Measurements from ENCODE around the gene DOK3.

GRCh38 chr5:177509381-177509951, at the start of gene DOK3:
- TF ChIP-seq EZH2 (IDR thresholded peaks at IDR 0.05; ENCODE audit: borderline replicate concordance, control insufficient read depth, low read depth, low read length), result no peak
- no peak for TF ChIP-seq POLR2A (IDR thresholded peaks at IDR 0.05; ENCODE audit: low read depth, low read length)
- TF ChIP-seq YY1 (IDR thresholded peaks at IDR 0.05; ENCODE audit: low read depth, low read length), result no peak
- no peak; the same call in 1 of the 2 replicates for TF ChIP-seq SIN3A (IDR thresholded peaks at IDR 0.05; ENCODE audit: low read depth, low read length)
- TF ChIP-seq ATF2 (IDR thresholded peaks at IDR 0.05; ENCODE audit: low read length), result no peak
- TF ChIP-seq, protein P1, sequence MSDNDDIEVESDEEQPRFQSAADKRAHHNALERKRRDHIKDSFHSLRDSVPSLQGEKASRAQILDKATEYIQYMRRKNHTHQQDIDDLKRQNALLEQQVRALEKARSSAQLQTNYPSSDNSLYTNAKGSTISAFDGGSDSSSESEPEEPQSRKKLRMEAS (IDR thresholded peaks at IDR 0.05; ENCODE audit: low read depth, low read length), result no peak
- TF ChIP-seq CHD4 (IDR thresholded peaks at IDR 0.05), result no peak
- no peak for TF ChIP-seq ZNF384 (IDR thresholded peaks at IDR 0.05; ENCODE audit: borderline replicate concordance, low read depth, low read length)
- TF ChIP-seq, protein P2, sequence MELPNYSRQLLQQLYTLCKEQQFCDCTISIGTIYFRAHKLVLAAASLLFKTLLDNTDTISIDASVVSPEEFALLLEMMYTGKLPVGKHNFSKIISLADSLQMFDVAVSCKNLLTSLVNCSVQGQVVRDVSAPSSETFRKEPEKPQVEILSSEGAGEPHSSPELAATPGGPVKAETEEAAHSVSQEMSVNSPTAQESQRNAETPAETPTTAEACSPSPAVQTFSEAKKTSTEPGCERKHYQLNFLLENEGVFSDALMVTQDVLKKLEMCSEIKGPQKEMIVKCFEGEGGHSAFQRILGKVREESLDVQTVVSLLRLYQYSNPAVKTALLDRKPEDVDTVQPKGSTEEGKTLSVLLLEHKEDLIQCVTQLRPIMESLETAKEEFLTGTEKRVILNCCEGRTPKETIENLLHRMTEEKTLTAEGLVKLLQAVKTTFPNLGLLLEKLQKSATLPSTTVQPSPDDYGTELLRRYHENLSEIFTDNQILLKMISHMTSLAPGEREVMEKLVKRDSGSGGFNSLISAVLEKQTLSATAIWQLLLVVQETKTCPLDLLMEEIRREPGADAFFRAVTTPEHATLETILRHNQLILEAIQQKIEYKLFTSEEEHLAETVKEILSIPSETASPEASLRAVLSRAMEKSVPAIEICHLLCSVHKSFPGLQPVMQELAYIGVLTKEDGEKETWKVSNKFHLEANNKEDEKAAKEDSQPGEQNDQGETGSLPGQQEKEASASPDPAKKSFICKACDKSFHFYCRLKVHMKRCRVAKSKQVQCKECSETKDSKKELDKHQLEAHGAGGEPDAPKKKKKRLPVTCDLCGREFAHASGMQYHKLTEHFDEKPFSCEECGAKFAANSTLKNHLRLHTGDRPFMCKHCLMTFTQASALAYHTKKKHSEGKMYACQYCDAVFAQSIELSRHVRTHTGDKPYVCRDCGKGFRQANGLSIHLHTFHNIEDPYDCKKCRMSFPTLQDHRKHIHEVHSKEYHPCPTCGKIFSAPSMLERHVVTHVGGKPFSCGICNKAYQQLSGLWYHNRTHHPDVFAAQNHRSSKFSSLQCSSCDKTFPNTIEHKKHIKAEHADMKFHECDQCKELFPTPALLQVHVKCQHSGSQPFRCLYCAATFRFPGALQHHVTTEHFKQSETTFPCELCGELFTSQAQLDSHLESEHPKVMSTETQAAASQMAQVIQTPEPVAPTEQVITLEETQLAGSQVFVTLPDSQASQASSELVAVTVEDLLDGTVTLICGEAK (IDR thresholded peaks at IDR 0.05; ENCODE audit: borderline replicate concordance), result no peak
- TF ChIP-seq CTCF (IDR thresholded peaks at IDR 0.05 in 2 of 3, conservative IDR thresholded peaks at IDR 0.05 in 1 of 3; ENCODE audit: control insufficient read depth in 2 of 3, extremely low read depth in 1 of 3, insufficient read depth in 1 of 3, low read depth in 3 of 3, low read length in 3 of 3), result no peak
- TF ChIP-seq CEBPB (IDR thresholded peaks at IDR 0.05; ENCODE audit: borderline replicate concordance in 1 of 2, low read depth in 2 of 2, low read length in 2 of 2), result no peak
- TF ChIP-seq E2F4 (IDR thresholded peaks at IDR 0.05; ENCODE audit: low read depth, low read length), result no peak

Data from GM12878 (cell line).